ENCODE measurements around the gene NPW. TPM values are rescaled to one million over a fixed set of nuclear protein-coding genes. Genes with fewer than 3 reads are reported as not detected.

NPW gene
- total RNA-seq, 1 donor from 2014 or later: 1.3 TPM

GRCh38 chr16:2060346-2060745, 40.8 kb downstream of the NPW start:
- Mint-ChIP-seq H3K4me1 (no peaks in the 10 kb centered on the region), H3K9me3 (no peaks in the 10 kb centered on the region), H3K27me3 (ENCODE audit: low read depth) (no peaks in the 10 kb centered on the region), H3K4me3 (no peak overlapping the region), H3K36me3 (ENCODE audit: low read depth) (no peaks in the 10 kb centered on the region), H3K27ac (ENCODE audit: unreplicated experiment) (no peak overlapping the region)
- no peak for DNase-seq (ENCODE audit: low read depth, low spot score)
- TF ChIP-seq CTCF (conservative IDR thresholded peaks at IDR 0.05): no peak

- H3K9me3 Mint-ChIP-seq: no peaks in the 10 kb centered on the region
- no peaks in the 10 kb centered on the region for H3K27me3 Mint-ChIP-seq (ENCODE audit: low read depth)
- DNase-seq (ENCODE audit: low read depth, low spot score): no peak
- H3K4me1 Mint-ChIP-seq: no peaks in the 10 kb centered on the region
- peaks cover 3% of the 10 kb centered on the region for H3K36me3 Mint-ChIP-seq (ENCODE audit: low read depth)
- no peak overlapping the region for H3K27ac Mint-ChIP-seq (ENCODE audit: unreplicated experiment)
- TF ChIP-seq CTCF (conservative IDR thresholded peaks at IDR 0.05): no peak
- H3K4me3 Mint-ChIP-seq: no peak overlapping the region
Measured at GRCh38 chr16:2061023-2061422, 41.4 kb downstream of the NPW start.

GRCh38 chr16:2061526-2061925, 41.9 kb downstream of the NPW start:
- Mint-ChIP-seq H3K27me3 (ENCODE audit: low read depth) (no peaks in the 10 kb centered on the region), H3K27ac (ENCODE audit: unreplicated experiment) (no peak overlapping the region)

GRCh38 chr16:2062801-2063200, 43.2 kb downstream of the NPW start:
- Mint-ChIP-seq H3K4me3 (no peak overlapping the region), H3K4me1 (no peaks in the 10 kb centered on the region), H3K9me3 (no peaks in the 10 kb centered on the region), H3K27me3 (ENCODE audit: low read depth) (no peaks in the 10 kb centered on the region), H3K36me3 (ENCODE audit: low read depth) (peaks cover 6% of the 10 kb centered on the region), H3K27ac (ENCODE audit: unreplicated experiment) (no peak overlapping the region)
- TF ChIP-seq CTCF (conservative IDR thresholded peaks at IDR 0.05): no peak
- DNase-seq (ENCODE audit: low read depth, low spot score): no peak

More at GRCh38 chr16:2061526-2061925, 41.9 kb downstream of the NPW start:
- Mint-ChIP-seq H3K9me3 (no peaks in the 10 kb centered on the region), H3K4me1 (no peaks in the 10 kb centered on the region), H3K36me3 (ENCODE audit: low read depth) (peaks cover 6% of the 10 kb centered on the region), H3K4me3 (no peak overlapping the region)
- no peak for DNase-seq (ENCODE audit: low read depth, low spot score)
- TF ChIP-seq CTCF (conservative IDR thresholded peaks at IDR 0.05): no peak

GRCh38 chr16:2063861-2064260, 44.3 kb downstream of the NPW start:
- no peak for DNase-seq (ENCODE audit: low read depth, low spot score)
- Mint-ChIP-seq H3K9me3 (no peaks in the 10 kb centered on the region), H3K4me3 (no peak overlapping the region), H3K27me3 (ENCODE audit: low read depth) (no peaks in the 10 kb centered on the region), H3K36me3 (ENCODE audit: low read depth) (peaks cover 6% of the 10 kb centered on the region), H3K4me1 (no peaks in the 10 kb centered on the region), H3K27ac (ENCODE audit: unreplicated experiment) (no peak overlapping the region)
- no peak for TF ChIP-seq CTCF (conservative IDR thresholded peaks at IDR 0.05)

Data from neural crest cell (in vitro differentiated cells).